Activated T-helper 1 cell treated with anti-CD3 and anti-CD28 coated beads, Interleukin-12 subunit alpha, Interleukin-12 subunit beta, Interleukin-2, Interleukin-4 antibody, amounts not matched to agents 30 ng/mL and 10 ng/mL and 1 ng/mL, durations not matched to agents 14 hours and 24 hours and 36 hours (primary cell): ENCODE measurements around the gene TAF6L. TPM values are rescaled to one million over a fixed set of nuclear protein-coding genes. Genes with fewer than 3 reads are reported as not detected.
"Not testable (repeated sequence)": the region's sequence is repeated elsewhere in the genome, so short reads cannot be mapped to it uniquely, and the experiment has no call there.

Experiments
- DNase-seq: peaks from one replicate; pipeline ENCODE4 v3.0.0; 2021; ENCODE audit warnings: low spot score
- H3K27ac Mint-ChIP-seq: one replicate; pipeline ENCODE4 v1.8.0; 2021; ENCODE audit warnings: mild to moderate bottlenecking, mixed read lengths
- H3K27me3 Mint-ChIP-seq: one replicate; pipeline ENCODE4 v1.8.0; 2022; ENCODE audit warnings: mild to moderate bottlenecking, moderate library complexity, mixed read lengths; ENCODE audit not compliant: insufficient read depth
- H3K36me3 Mint-ChIP-seq: one replicate; pipeline ENCODE4 v1.8.0; 2021; ENCODE audit warnings: low read depth, mixed read lengths
- H3K4me1 Mint-ChIP-seq: one replicate; pipeline ENCODE4 v1.8.0; 2021; ENCODE audit warnings: low read depth, mixed read lengths
- H3K4me3 Mint-ChIP-seq: one replicate; pipeline ENCODE4 v1.8.0; 2021; ENCODE audit warnings: mild to moderate bottlenecking, moderate library complexity, mixed read lengths
- H3K9me3 Mint-ChIP-seq: one replicate; pipeline ENCODE4 v1.8.0; 2021; ENCODE audit warnings: mixed read lengths
- intact Hi-C: fragments of 100-400 bp; cut with micrococcal nuclease; formaldehyde crosslinking; loops from one replicate; pipeline ENCODE4 v1.15.1; 2024
- total RNA-seq: library from RNA; stranded (reverse); gene quantifications from 2 replicates; pipeline ENCODE4 v1.2.3, GENCODE V29; 2022

Gene TAF6L
- total RNA-seq, 1 donor from 2014 or later = 19.4 TPM

- Mint-ChIP-seq H3K27ac (no peak overlapping the region), H3K27me3 (no peaks in the 10 kb centered on the region), H3K36me3 (peaks cover 68% of the 10 kb centered on the region), H3K4me3 (no peak overlapping the region), H3K9me3 (no peaks in the 10 kb centered on the region), H3K4me1 (peaks cover 26% of the 10 kb centered on the region)
- intact Hi-C loops = no loop called here
- no peak for DNase-seq
Observed at GRCh38 chr11:62799486-62799885, 28.3 kb downstream of the TAF6L start.

- peak overlapping the region; percentile 29 for H3K27ac Mint-ChIP-seq
Observed at GRCh38 chr11:62801071-62801470, 29.9 kb downstream of the TAF6L start.

GRCh38 chr11:62804310-62805075, 33.3 kb downstream of the TAF6L start:
- peak overlapping the region; percentile 100 for H3K4me3 Mint-ChIP-seq
- no peaks in the 10 kb centered on the region for H3K9me3 Mint-ChIP-seq
- H3K36me3 Mint-ChIP-seq = peaks cover 44% of the 10 kb centered on the region
- intact Hi-C loops = loop anchor here (1.0 kb wide), 11 partner anchors 13 to 95 kb away; partner anchors contain the start of genes HNRNPUL2, POLR2G, SLC3A2 and STX5
- no peak for DNase-seq
- peak overlapping the region; percentile 97 for H3K27ac Mint-ChIP-seq
- peaks cover 2% of the 10 kb centered on the region for H3K27me3 Mint-ChIP-seq
- H3K4me1 Mint-ChIP-seq = peaks cover 40% of the 10 kb centered on the region

More at GRCh38 chr11:62801071-62801470, 29.9 kb downstream of the TAF6L start:
- no peak for DNase-seq
- Mint-ChIP-seq H3K27me3 (peaks cover 2% of the 10 kb centered on the region), H3K4me3 (no peak overlapping the region), H3K4me1 (peaks cover 33% of the 10 kb centered on the region), H3K36me3 (peaks cover 62% of the 10 kb centered on the region), H3K9me3 (no peaks in the 10 kb centered on the region)
- intact Hi-C loops = no loop called here

- H3K27ac Mint-ChIP-seq = peak within 1 kb of the TSS; percentile 99
- H3K36me3 Mint-ChIP-seq = peaks cover 37% of the 10 kb centered on the region
- H3K9me3 Mint-ChIP-seq = no peaks in the 10 kb centered on the region
- peak; percentile 95 for DNase-seq
- H3K27me3 Mint-ChIP-seq = peaks cover 2% of the 10 kb centered on the region
- peak within 1 kb of the TSS; percentile 100 for H3K4me3 Mint-ChIP-seq
- H3K4me1 Mint-ChIP-seq = peaks cover 40% of the 10 kb centered on the region
- intact Hi-C loops = loop anchor here (1.0 kb wide), 11 partner anchors 14 to 96 kb away; partner anchors contain the start of genes HNRNPUL2, POLR2G, SLC3A2 and STX5
Observed at GRCh38 chr11:62805076-62805892, 34.1 kb downstream of the TAF6L start, which contains the start of gene NXF1. TSS of gene NXF1 (minus strand) at chr11:62805440. CDS start at chr11:62805356, 84 bp downstream.

GRCh38 chr11:62805961-62806441, 34.8 kb downstream of the TAF6L start:
- intact Hi-C loops = loop anchor here (1.0 kb wide), 11 partner anchors 15 to 97 kb away; partner anchors contain the start of genes HNRNPUL2, POLR2G, SLC3A2 and STX5

GRCh38 chr11:62806611-62807121, 35.5 kb downstream of the TAF6L start:
- Mint-ChIP-seq H3K4me1 (peaks cover 31% of the 10 kb centered on the region), H3K4me3 (peak overlapping the region; percentile 100), H3K27ac (peak overlapping the region; percentile 23), H3K27me3 (peaks cover 2% of the 10 kb centered on the region), H3K9me3 (no peaks in the 10 kb centered on the region), H3K36me3 (peaks cover 29% of the 10 kb centered on the region)
- intact Hi-C loops = no loop called here
- no peak for DNase-seq

More at GRCh38 chr11:62805961-62806441, 34.8 kb downstream of the TAF6L start:
- peak overlapping the region; percentile 100 for H3K4me3 Mint-ChIP-seq
- H3K9me3 Mint-ChIP-seq = no peaks in the 10 kb centered on the region
- no peak for DNase-seq
- peaks cover 2% of the 10 kb centered on the region for H3K27me3 Mint-ChIP-seq
- H3K27ac Mint-ChIP-seq = peak overlapping the region; percentile 99
- H3K36me3 Mint-ChIP-seq = peaks cover 34% of the 10 kb centered on the region
- H3K4me1 Mint-ChIP-seq = peaks cover 38% of the 10 kb centered on the region

GRCh38 chr11:62810748-62811147, 39.6 kb downstream of the TAF6L start:
- Mint-ChIP-seq H3K36me3 (peaks cover 6% of the 10 kb centered on the region), H3K4me3 (no peak overlapping the region), H3K27ac (no peak overlapping the region), H3K9me3 (no peaks in the 10 kb centered on the region), H3K27me3 (no peaks in the 10 kb centered on the region), H3K4me1 (peaks cover 9% of the 10 kb centered on the region)
- intact Hi-C loops = no loop called here
- DNase-seq = no peak

- Mint-ChIP-seq H3K27ac (no peak overlapping the region), H3K9me3 (no peaks in the 10 kb centered on the region), H3K27me3 (no peaks in the 10 kb centered on the region), H3K4me1 (peaks cover 1% of the 10 kb centered on the region), H3K4me3 (no peak overlapping the region), H3K36me3 (peaks cover 9% of the 10 kb centered on the region)
- intact Hi-C loops = no loop called here
- no peak for DNase-seq
Observed at GRCh38 chr11:62811659-62812058, 40.5 kb downstream of the TAF6L start.

GRCh38 chr11:62816557-62816956, 45.4 kb downstream of the TAF6L start:
- H3K36me3 Mint-ChIP-seq = peaks cover 12% of the 10 kb centered on the region
- H3K4me3 Mint-ChIP-seq = no peak overlapping the region

GRCh38 chr11:62817129-62817528, 45.9 kb downstream of the TAF6L start:
- no peaks in the 10 kb centered on the region for H3K27me3 Mint-ChIP-seq
- H3K36me3 Mint-ChIP-seq = peaks cover 12% of the 10 kb centered on the region
- H3K27ac Mint-ChIP-seq = no peak overlapping the region
- H3K4me3 Mint-ChIP-seq = no peak overlapping the region
- no peaks in the 10 kb centered on the region for H3K4me1 Mint-ChIP-seq
- H3K9me3 Mint-ChIP-seq = no peaks in the 10 kb centered on the region
- DNase-seq = no peak
- intact Hi-C loops = no loop called here

More at GRCh38 chr11:62816557-62816956, 45.4 kb downstream of the TAF6L start:
- H3K27ac Mint-ChIP-seq = no peak overlapping the region
- intact Hi-C loops = no loop called here
- no peaks in the 10 kb centered on the region for H3K27me3 Mint-ChIP-seq
- no peaks in the 10 kb centered on the region for H3K9me3 Mint-ChIP-seq
- no peaks in the 10 kb centered on the region for H3K4me1 Mint-ChIP-seq
- no peak for DNase-seq

GRCh38 chr11:62823677-62824076, 52.5 kb downstream of the TAF6L start:
- intact Hi-C loops = no loop called here
- DNase-seq = no peak
- Mint-ChIP-seq H3K27me3 (no peaks in the 10 kb centered on the region), H3K4me3 (no peak overlapping the region), H3K9me3 (no peaks in the 10 kb centered on the region), H3K27ac (no peak overlapping the region), H3K36me3 (peaks cover 38% of the 10 kb centered on the region), H3K4me1 (peaks cover 5% of the 10 kb centered on the region)

- Mint-ChIP-seq H3K36me3 (peaks cover 38% of the 10 kb centered on the region), H3K4me1 (peaks cover 28% of the 10 kb centered on the region)
- H3K27me3 Mint-ChIP-seq, H3K9me3 Mint-ChIP-seq, intact Hi-C loops, H3K4me3 Mint-ChIP-seq, DNase-seq, H3K27ac Mint-ChIP-seq: not testable (repeated sequence)
Observed at GRCh38 chr11:62828130-62828529, 56.9 kb downstream of the TAF6L start.
